LNCaP clone FGC (cell line): Measurements from ENCODE around the gene MIB1.

Experiments used
- DNase-seq: peaks from one replicate; pipeline ENCODE4 v3.0.0-alpha.2; 2011; ENCODE audit warnings: low read depth
- H3K4me3 ChIP-seq: 2 replicates; pipeline ENCODE4 v1.5.1; 2011; ENCODE audit warnings: mild to moderate bottlenecking, low read depth, low read length, control low read depth
- TF ChIP-seq, protein P1 (sequence below): IDR thresholded peaks from 2 replicates; pipeline ENCODE4 v1.5.1; 2012; ENCODE audit warnings: mild to moderate bottlenecking; ENCODE audit not compliant: control insufficient read depth, insufficient read depth; ENCODE audit errors: extremely low read depth

Gene MIB1

GRCh38 chr18:21826641-21827302 is 86.2 kb downstream of the MIB1 start:
- TF ChIP-seq, protein P1, sequence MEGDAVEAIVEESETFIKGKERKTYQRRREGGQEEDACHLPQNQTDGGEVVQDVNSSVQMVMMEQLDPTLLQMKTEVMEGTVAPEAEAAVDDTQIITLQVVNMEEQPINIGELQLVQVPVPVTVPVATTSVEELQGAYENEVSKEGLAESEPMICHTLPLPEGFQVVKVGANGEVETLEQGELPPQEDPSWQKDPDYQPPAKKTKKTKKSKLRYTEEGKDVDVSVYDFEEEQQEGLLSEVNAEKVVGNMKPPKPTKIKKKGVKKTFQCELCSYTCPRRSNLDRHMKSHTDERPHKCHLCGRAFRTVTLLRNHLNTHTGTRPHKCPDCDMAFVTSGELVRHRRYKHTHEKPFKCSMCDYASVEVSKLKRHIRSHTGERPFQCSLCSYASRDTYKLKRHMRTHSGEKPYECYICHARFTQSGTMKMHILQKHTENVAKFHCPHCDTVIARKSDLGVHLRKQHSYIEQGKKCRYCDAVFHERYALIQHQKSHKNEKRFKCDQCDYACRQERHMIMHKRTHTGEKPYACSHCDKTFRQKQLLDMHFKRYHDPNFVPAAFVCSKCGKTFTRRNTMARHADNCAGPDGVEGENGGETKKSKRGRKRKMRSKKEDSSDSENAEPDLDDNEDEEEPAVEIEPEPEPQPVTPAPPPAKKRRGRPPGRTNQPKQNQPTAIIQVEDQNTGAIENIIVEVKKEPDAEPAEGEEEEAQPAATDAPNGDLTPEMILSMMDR: no peak
- DNase-seq: no peak
- no peak overlapping the region for H3K4me3 ChIP-seq

GRCh38 chr18:21830532-21830931 is 89.9 kb downstream of the MIB1 start:
- TF ChIP-seq, protein P1: no peak
- DNase-seq: no peak
- H3K4me3 ChIP-seq: no peak overlapping the region

DNA sequence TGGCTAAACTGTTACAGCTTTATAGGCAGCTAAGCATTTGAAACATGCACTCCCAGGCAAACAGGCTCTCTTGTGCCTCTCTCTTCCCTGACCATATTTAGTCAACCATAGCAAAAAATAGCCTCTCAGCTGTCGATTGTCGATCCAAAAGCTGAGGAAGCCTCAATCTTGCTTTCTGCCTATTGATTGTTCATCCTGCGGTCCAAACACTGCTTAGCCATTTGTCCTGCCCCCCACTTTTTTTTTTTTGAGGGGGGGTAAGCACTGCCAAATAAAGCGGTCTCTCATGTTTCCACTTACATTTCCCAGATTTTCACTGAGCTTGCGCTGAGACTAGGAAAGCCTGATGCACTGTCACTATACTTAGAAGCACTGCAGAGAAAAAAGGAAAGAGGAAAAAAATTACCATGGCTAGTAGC is 90.8 kb downstream of the MIB1 start:
- TF ChIP-seq, protein P1: no peak
- no peak for DNase-seq
- no peak overlapping the region for H3K4me3 ChIP-seq

DNA sequence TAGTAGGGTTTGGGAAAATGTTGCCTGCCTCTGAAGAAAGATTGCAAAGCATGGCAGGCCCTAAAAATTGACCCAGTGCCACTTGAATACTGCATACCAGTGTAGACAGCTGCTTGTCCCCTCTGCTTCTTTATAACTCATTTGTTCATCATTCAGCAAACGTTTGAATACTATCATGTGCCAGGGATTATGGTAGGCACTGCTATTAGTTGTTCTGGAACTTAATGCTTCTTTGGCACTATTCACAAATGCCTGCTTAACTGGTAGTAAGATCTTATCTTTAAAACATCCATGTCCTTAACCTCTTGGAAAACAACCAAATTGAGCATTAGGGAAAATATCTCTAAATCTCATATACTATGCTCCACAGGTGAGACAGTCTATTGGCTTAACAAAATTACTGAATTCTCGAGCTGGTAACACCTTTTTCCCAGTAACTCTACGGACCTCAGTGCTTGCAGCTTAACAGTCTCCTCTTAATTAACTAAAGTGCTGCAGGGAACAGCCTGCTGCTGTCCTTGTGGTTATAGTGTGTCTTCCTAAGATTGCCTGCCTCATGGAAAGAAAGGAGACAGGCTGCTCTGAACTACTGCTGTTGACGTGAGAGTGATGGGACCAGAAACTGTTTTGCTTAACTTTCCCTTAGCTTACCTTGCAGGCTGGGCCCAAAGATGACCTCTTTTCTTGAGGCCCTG is 93.2 kb downstream of the MIB1 start:
- peak; percentile 85 for DNase-seq
- TF ChIP-seq, protein P1: no peak

GRCh38 chr18:21834299-21834660 is 93.7 kb downstream of the MIB1 start:
- H3K4me3 ChIP-seq: no peak overlapping the region
- no peak for DNase-seq
- TF ChIP-seq, protein P1: no peak

More for the DNA sequence above, 93.2 kb downstream of the MIB1 start:
- H3K4me3 ChIP-seq: no peak overlapping the region

GRCh38 chr18:21841570-21841969 is 101.0 kb downstream of the MIB1 start:
- TF ChIP-seq, protein P1: no peak
- no peak overlapping the region for H3K4me3 ChIP-seq
- no peak for DNase-seq
